Activated effector memory CD4-positive, alpha-beta T cell treated with Interleukin-2 at 50 U/mL for 16 hours (primary cell): ENCODE measurements around the gene AUTS2.
"Not testable (repeated sequence)": the region's sequence is repeated elsewhere in the genome, so short reads cannot be mapped to it uniquely, and the experiment has no call there.

ENCODE experiments used
- DNase-seq: peaks from one replicate; pipeline ENCODE4 v3.0.0-alpha.2; 2020

AUTS2 gene

GRCh38 chr7:70723339-70723738 lies 1125.1 kb downstream of the AUTS2 start:
- no peak for DNase-seq

GRCh38 chr7:70725448-70725847 lies 1127.2 kb downstream of the AUTS2 start:
- no peak for DNase-seq

GRCh38 chr7:70726294-70726693 lies 1128.0 kb downstream of the AUTS2 start:
- no peak for DNase-seq

- no peak for DNase-seq
Measured at GRCh38 chr7:70726951-70727378, 1128.7 kb downstream of the AUTS2 start.

- no peak for DNase-seq
Measured at GRCh38 chr7:70727861-70728260, 1129.6 kb downstream of the AUTS2 start.

GRCh38 chr7:70728872-70729552 lies 1130.7 kb downstream of the AUTS2 start:
- DNase-seq: no peak

- not testable (repeated sequence) for DNase-seq
Measured at GRCh38 chr7:70729553-70730157, 1131.4 kb downstream of the AUTS2 start.

GRCh38 chr7:70730451-70731110 lies 1132.3 kb downstream of the AUTS2 start:
- no peak for DNase-seq

- DNase-seq: no peak
Measured at GRCh38 chr7:70733090-70733489, 1134.8 kb downstream of the AUTS2 start.

- DNase-seq: no peak
Measured at GRCh38 chr7:70734411-70734810, 1136.1 kb downstream of the AUTS2 start.

GRCh38 chr7:70735313-70735712 lies 1137.0 kb downstream of the AUTS2 start:
- no peak for DNase-seq

GRCh38 chr7:70736715-70737460 lies 1138.6 kb downstream of the AUTS2 start:
- no peak for DNase-seq

GRCh38 chr7:70738151-70738885 lies 1140.0 kb downstream of the AUTS2 start:
- no peak for DNase-seq

GRCh38 chr7:70739646-70740210 lies 1141.5 kb downstream of the AUTS2 start:
- DNase-seq: no peak

GRCh38 chr7:70741666-70742065 lies 1143.4 kb downstream of the AUTS2 start:
- no peak for DNase-seq

GRCh38 chr7:70743531-70744325 lies 1145.5 kb downstream of the AUTS2 start:
- no peak for DNase-seq

GRCh38 chr7:70744492-70744891 lies 1146.2 kb downstream of the AUTS2 start:
- DNase-seq: no peak

GRCh38 chr7:70749831-70750230 lies 1151.6 kb downstream of the AUTS2 start:
- no peak for DNase-seq

- DNase-seq: no peak
Measured at GRCh38 chr7:70751895-70752294, 1153.6 kb downstream of the AUTS2 start.

GRCh38 chr7:70752794-70753241 lies 1154.5 kb downstream of the AUTS2 start:
- no peak for DNase-seq

GRCh38 chr7:70756789-70757188 lies 1158.5 kb downstream of the AUTS2 start:
- DNase-seq: no peak
